Measurements from ENCODE around the gene SIRPA. TPM values are rescaled to one million over a fixed set of nuclear protein-coding genes. Genes with fewer than 3 reads are reported as not detected.

The SIRPA gene
- total and polyA plus RNA-seq, 3 experiments from 2014 or later = 0.53 to 0.66 TPM; not detected in 1

DNA sequence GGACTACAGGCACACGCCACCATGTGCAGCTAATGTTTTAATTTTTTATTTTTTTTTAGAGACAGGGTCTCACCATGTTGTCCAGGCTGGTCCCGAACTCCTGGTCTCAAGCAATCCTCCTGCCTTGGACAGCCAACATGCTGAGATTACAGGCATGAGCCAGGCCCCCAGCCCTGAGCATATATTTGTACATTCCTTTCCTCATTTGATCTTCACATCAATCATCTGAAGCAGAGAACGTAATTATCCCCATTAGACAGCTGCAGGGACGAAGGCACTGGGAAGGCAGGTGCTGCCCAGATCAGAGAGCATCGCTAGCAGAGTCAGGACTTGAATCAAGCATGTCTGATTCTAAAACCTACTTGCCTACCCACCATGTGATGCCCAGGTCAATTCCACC is 41.0 kb upstream of the SIRPA start:
- Histone ChIP-seq H3K9me3 (ENCODE audit: low read length) (no peaks in the 10 kb centered on the region), H3K27me3 (ENCODE audit: insufficient read depth, low read length, poor library complexity, severe bottlenecking) (no peaks in the 10 kb centered on the region), H3K36me3 (ENCODE audit: insufficient read depth, low read length) (no peaks in the 10 kb centered on the region), H3K4me3 (ENCODE audit: low read length) (no peak overlapping the region), H3K27ac (ENCODE audit: low read depth, low read length) (no peak overlapping the region), H3K4me1 (ENCODE audit: insufficient read depth, low read length) (no peaks in the 10 kb centered on the region)
- no peak overlapping the region for H3K27ac Mint-ChIP-seq
- DNase-seq = no peak
- no peaks in the 10 kb centered on the region for H3K36me3 Mint-ChIP-seq
- POLR2A ChIA-PET = no interaction called here
- peaks cover 16 to 33% of the 10 kb centered on the region in 2 donors for H3K27me3 Mint-ChIP-seq
- H3K4me1 Mint-ChIP-seq = peaks cover 0 to 4% (median 0%) of the 10 kb centered on the region in 3 donors
- CTCF ChIA-PET = no interaction called here
- peaks cover 0 to 3% (median 0%) of the 10 kb centered on the region in 5 donors for H3K9me3 Mint-ChIP-seq
- H3K4me3 Mint-ChIP-seq = no peak overlapping the region

- H3K36me3 Mint-ChIP-seq = no peaks in the 10 kb centered on the region
- H3K27me3 Mint-ChIP-seq = peaks cover 15 to 39% of the 10 kb centered on the region in 2 donors
- H3K4me3 Mint-ChIP-seq = no peak overlapping the region
- Histone ChIP-seq H3K4me3 (ENCODE audit: low read length) (no peak overlapping the region), H3K9me3 (ENCODE audit: low read length) (no peaks in the 10 kb centered on the region), H3K27me3 (ENCODE audit: insufficient read depth, low read length, poor library complexity, severe bottlenecking) (no peaks in the 10 kb centered on the region), H3K27ac (ENCODE audit: low read depth, low read length) (no peak overlapping the region), H3K36me3 (ENCODE audit: insufficient read depth, low read length) (no peaks in the 10 kb centered on the region), H3K4me1 (ENCODE audit: insufficient read depth, low read length) (no peaks in the 10 kb centered on the region)
- H3K9me3 Mint-ChIP-seq = peaks cover 0 to 3% (median 0%) of the 10 kb centered on the region in 5 donors
- H3K4me1 Mint-ChIP-seq = peaks cover 0 to 4% (median 0%) of the 10 kb centered on the region in 3 donors
- H3K27ac Mint-ChIP-seq = no peak overlapping the region
- POLR2A ChIA-PET = no interaction called here
- no peak for DNase-seq
- CTCF ChIA-PET = no interaction called here
These were observed 40.1 kb upstream of the SIRPA start for GRCh38 chr20:1855109-1855508.

- H3K9me3 ChIP-seq (ENCODE audit: low read length) = no peaks in the 10 kb centered on the region
- H3K4me3 ChIP-seq (ENCODE audit: low read length) = no peak overlapping the region
- no peaks in the 10 kb centered on the region for H3K4me1 ChIP-seq (ENCODE audit: insufficient read depth, low read length)
- no peak overlapping the region for H3K4me3 Mint-ChIP-seq
- H3K27ac Mint-ChIP-seq = no peak overlapping the region
- H3K27ac ChIP-seq (ENCODE audit: low read depth, low read length) = no peak overlapping the region
- peaks cover 0 to 4% (median 0%) of the 10 kb centered on the region in 3 donors for H3K4me1 Mint-ChIP-seq
- H3K27me3 Mint-ChIP-seq = peaks cover 15 to 40% of the 10 kb centered on the region in 2 donors
- H3K36me3 ChIP-seq (ENCODE audit: insufficient read depth, low read length) = no peaks in the 10 kb centered on the region
- ChIA-PET CTCF (no interaction called here), POLR2A (no interaction called here)
- no peaks in the 10 kb centered on the region for H3K27me3 ChIP-seq (ENCODE audit: insufficient read depth, low read length, poor library complexity, severe bottlenecking)
- peaks cover 0 to 3% (median 0%) of the 10 kb centered on the region in 5 donors for H3K9me3 Mint-ChIP-seq
- H3K36me3 Mint-ChIP-seq = no peaks in the 10 kb centered on the region
- DNase-seq = no peak
These were observed 39.5 kb upstream of the SIRPA start for GRCh38 chr20:1855690-1856089.

DNA sequence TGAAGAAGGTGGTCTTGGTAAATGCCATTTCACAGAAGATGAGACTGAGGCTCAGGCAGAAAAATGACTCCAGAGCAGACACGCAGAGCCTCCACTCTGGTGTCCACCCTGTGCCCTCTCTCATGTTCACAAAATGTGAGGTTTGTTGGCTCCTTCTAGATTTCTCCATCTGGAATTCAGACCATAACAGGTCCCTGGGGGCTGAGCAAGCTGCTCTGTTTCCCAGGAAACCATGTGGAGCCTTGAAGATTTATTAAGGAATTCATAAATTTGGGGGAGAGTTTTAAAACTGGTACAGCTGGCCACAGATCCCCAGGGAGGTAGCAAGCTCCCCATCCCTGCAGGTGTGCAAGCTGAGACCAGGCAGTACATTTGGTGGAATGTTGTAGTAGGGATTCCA is 38.8 kb upstream of the SIRPA start:
- H3K36me3 ChIP-seq (ENCODE audit: insufficient read depth, low read length) = no peaks in the 10 kb centered on the region
- H3K4me3 Mint-ChIP-seq = no peak overlapping the region
- peaks cover 0 to 3% (median 0%) of the 10 kb centered on the region in 5 donors for H3K9me3 Mint-ChIP-seq
- no peak overlapping the region for H3K27ac ChIP-seq (ENCODE audit: low read depth, low read length)
- H3K36me3 Mint-ChIP-seq = no peaks in the 10 kb centered on the region
- no peaks in the 10 kb centered on the region for H3K4me1 Mint-ChIP-seq
- H3K4me1 ChIP-seq (ENCODE audit: insufficient read depth, low read length) = no peaks in the 10 kb centered on the region
- peaks cover 15 to 46% of the 10 kb centered on the region in 2 donors for H3K27me3 Mint-ChIP-seq
- H3K9me3 ChIP-seq (ENCODE audit: low read length) = no peaks in the 10 kb centered on the region
- no peak overlapping the region for H3K4me3 ChIP-seq (ENCODE audit: low read length)
- ChIA-PET CTCF (no interaction called here), POLR2A (no interaction called here)
- no peak overlapping the region for H3K27ac Mint-ChIP-seq
- DNase-seq = no peak
- H3K27me3 ChIP-seq (ENCODE audit: insufficient read depth, low read length, poor library complexity, severe bottlenecking) = no peaks in the 10 kb centered on the region

GRCh38 chr20:1857466-1857865 is 37.7 kb upstream of the SIRPA start:
- no peaks in the 10 kb centered on the region for H3K27me3 ChIP-seq (ENCODE audit: insufficient read depth, low read length, poor library complexity, severe bottlenecking)
- H3K9me3 ChIP-seq (ENCODE audit: low read length) = no peaks in the 10 kb centered on the region
- no peak for DNase-seq
- no peaks in the 10 kb centered on the region for H3K4me1 Mint-ChIP-seq
- ChIA-PET CTCF (no interaction called here), POLR2A (no interaction called here)
- no peaks in the 10 kb centered on the region for H3K36me3 ChIP-seq (ENCODE audit: insufficient read depth, low read length)
- no peaks in the 10 kb centered on the region for H3K9me3 Mint-ChIP-seq
- H3K4me3 ChIP-seq (ENCODE audit: low read length) = no peak overlapping the region
- no peaks in the 10 kb centered on the region for H3K36me3 Mint-ChIP-seq
- H3K27ac ChIP-seq (ENCODE audit: low read depth, low read length) = no peak overlapping the region
- peaks cover 15 to 50% of the 10 kb centered on the region in 2 donors for H3K27me3 Mint-ChIP-seq
- no peak overlapping the region for H3K4me3 Mint-ChIP-seq
- no peak overlapping the region for H3K27ac Mint-ChIP-seq
- H3K4me1 ChIP-seq (ENCODE audit: insufficient read depth, low read length) = no peaks in the 10 kb centered on the region

DNA sequence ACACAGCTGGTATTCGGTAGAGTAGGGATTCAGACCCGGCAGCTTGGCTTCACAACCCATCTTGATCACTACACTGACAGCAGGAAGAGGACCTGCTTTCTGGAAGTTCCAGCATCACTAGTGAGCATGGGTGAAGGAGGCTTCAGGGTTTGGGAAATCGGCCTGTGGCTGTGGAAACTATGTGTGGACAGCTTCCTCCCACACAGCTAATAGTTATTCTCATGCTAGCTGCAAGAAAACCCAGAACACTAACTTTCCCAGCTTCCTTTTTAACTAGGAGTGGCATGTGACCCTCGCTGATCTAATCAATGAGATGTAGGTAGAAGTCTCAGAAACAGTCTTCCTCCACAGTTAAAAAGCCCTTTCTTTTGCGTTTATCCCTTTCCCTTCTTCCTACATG is 36.3 kb upstream of the SIRPA start:
- H3K4me1 Mint-ChIP-seq = no peaks in the 10 kb centered on the region
- H3K4me3 Mint-ChIP-seq = no peak overlapping the region
- Histone ChIP-seq H3K36me3 (ENCODE audit: insufficient read depth, low read length) (no peaks in the 10 kb centered on the region), H3K27ac (ENCODE audit: low read depth, low read length) (no peak overlapping the region), H3K4me1 (ENCODE audit: insufficient read depth, low read length) (no peaks in the 10 kb centered on the region), H3K9me3 (ENCODE audit: low read length) (no peaks in the 10 kb centered on the region), H3K27me3 (ENCODE audit: insufficient read depth, low read length, poor library complexity, severe bottlenecking) (no peaks in the 10 kb centered on the region), H3K4me3 (ENCODE audit: low read length) (no peak overlapping the region)
- no peaks in the 10 kb centered on the region for H3K36me3 Mint-ChIP-seq
- H3K27me3 Mint-ChIP-seq = peaks cover 16 to 50% of the 10 kb centered on the region in 2 donors
- H3K9me3 Mint-ChIP-seq = no peaks in the 10 kb centered on the region
- DNase-seq = no peak
- no peak overlapping the region for H3K27ac Mint-ChIP-seq
- CTCF ChIA-PET = no interaction called here
- POLR2A ChIA-PET = no interaction called here

DNA sequence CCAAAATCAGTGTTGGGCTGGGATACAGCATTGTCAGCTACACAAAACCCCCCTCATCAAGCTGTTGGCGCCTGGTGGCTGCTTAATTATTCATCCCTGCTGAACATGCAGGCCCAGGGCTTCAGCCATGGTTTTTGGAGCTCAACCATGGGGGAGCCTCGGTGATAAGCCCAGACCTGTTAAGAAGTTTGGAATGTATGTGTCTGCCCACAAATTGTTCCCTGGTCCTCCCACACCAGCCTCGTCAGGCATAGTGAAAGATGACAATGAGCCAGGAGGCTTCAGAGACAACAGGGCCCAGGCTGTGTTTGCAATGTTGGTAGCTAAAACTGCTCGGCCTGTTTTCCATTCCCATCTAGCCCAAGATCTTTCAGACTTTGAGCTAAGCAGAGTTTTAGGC is 34.8 kb upstream of the SIRPA start:
- no peaks in the 10 kb centered on the region for H3K9me3 Mint-ChIP-seq
- CTCF ChIA-PET = no interaction called here
- Histone ChIP-seq H3K4me1 (ENCODE audit: insufficient read depth, low read length) (no peaks in the 10 kb centered on the region), H3K9me3 (ENCODE audit: low read length) (no peaks in the 10 kb centered on the region), H3K36me3 (ENCODE audit: insufficient read depth, low read length) (no peaks in the 10 kb centered on the region), H3K27me3 (ENCODE audit: insufficient read depth, low read length, poor library complexity, severe bottlenecking) (no peaks in the 10 kb centered on the region), H3K4me3 (ENCODE audit: low read length) (no peak overlapping the region), H3K27ac (ENCODE audit: low read depth, low read length) (no peak overlapping the region)
- peaks cover 14 to 42% of the 10 kb centered on the region in 2 donors for H3K27me3 Mint-ChIP-seq
- H3K36me3 Mint-ChIP-seq = no peaks in the 10 kb centered on the region
- DNase-seq = no peak
- no peaks in the 10 kb centered on the region for H3K4me1 Mint-ChIP-seq
- no peak overlapping the region for H3K4me3 Mint-ChIP-seq
- no peak overlapping the region for H3K27ac Mint-ChIP-seq
- POLR2A ChIA-PET = no interaction called here

DNA sequence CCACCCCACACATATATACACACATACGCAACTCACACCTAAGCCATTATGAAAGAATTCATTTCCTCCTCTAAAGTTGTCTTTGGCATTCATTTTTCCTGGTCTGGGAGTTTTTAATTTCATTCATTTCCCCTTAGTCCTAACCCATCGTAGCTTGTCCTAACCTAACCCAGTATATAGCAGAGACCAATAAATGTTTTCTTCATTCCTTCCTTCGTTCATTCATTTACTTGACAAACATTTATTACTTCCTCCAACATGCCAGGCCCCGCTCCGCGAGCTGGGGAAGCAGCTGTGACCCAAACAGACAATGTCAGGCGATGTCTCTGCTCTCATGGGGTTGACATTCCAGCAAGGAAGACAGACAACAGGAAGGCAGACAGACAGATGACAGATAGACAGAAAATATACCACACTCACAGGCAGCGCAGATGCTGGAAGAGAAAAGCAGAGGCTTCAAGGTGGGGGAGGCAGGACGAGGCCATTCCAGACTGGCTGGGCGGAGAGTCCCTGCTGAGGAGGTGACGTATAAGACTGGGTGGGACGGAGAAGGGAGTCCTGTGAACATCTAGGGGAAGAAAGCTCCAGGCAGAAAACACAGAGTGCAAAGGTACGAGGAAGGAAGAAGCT is 33.7 kb upstream of the SIRPA start:
- POLR2A ChIA-PET = no interaction called here
- Histone ChIP-seq H3K27ac (ENCODE audit: low read depth, low read length) (no peak overlapping the region), H3K9me3 (ENCODE audit: low read length) (no peaks in the 10 kb centered on the region), H3K36me3 (ENCODE audit: insufficient read depth, low read length) (no peaks in the 10 kb centered on the region), H3K4me1 (ENCODE audit: insufficient read depth, low read length) (no peaks in the 10 kb centered on the region), H3K4me3 (ENCODE audit: low read length) (no peak overlapping the region), H3K27me3 (ENCODE audit: insufficient read depth, low read length, poor library complexity, severe bottlenecking) (no peaks in the 10 kb centered on the region)
- peaks cover 10 to 34% of the 10 kb centered on the region in 2 donors for H3K27me3 Mint-ChIP-seq
- no peak overlapping the region for H3K4me3 Mint-ChIP-seq
- no peaks in the 10 kb centered on the region for H3K9me3 Mint-ChIP-seq
- DNase-seq = no peak
- H3K36me3 Mint-ChIP-seq = no peaks in the 10 kb centered on the region
- no peaks in the 10 kb centered on the region for H3K4me1 Mint-ChIP-seq
- CTCF ChIA-PET = no interaction called here
- no peak overlapping the region for H3K27ac Mint-ChIP-seq
